Kidney capillary endothelial cell (primary cell): Measurements from ENCODE around the gene PTH1R.
A peak's percentile ranks its signal among the peaks of the same experiment; 100 is the strongest.

ENCODE experiments used
- DNase-seq: peaks from one replicate; pipeline ENCODE4 v3.0.0-alpha.2; 2018; ENCODE audit warnings: low spot score

Gene PTH1R

GRCh38 chr3:46864061-46864881 is 13.2 kb upstream of the PTH1R start:
- no peak for DNase-seq

DNA sequence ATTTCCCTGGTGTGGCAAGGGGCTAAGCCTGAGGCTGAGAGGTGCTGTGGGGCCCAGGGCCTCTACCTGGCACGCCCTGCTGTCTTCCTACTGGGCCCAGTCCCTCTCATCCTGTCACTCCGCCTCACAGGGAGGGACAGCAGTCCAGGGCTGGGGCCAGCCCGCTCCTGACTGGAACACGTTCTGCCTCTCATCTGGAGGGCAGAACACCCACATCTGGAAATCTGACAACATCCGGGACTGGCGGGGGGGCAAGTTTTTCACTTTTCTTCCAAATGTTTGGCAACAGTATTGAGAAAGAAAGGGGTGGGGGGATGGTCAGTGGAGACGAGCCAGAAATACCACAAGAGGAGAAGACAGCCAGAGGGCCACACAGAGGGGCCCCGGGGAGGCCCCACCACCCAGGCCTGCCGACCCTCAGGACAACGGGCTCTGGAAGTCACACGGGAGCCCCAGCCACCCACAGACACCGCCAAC is 12.5 kb upstream of the PTH1R start:
- no peak for DNase-seq

GRCh38 chr3:46865546-46865945 is 12.0 kb upstream of the PTH1R start:
- no peak for DNase-seq

DNA sequence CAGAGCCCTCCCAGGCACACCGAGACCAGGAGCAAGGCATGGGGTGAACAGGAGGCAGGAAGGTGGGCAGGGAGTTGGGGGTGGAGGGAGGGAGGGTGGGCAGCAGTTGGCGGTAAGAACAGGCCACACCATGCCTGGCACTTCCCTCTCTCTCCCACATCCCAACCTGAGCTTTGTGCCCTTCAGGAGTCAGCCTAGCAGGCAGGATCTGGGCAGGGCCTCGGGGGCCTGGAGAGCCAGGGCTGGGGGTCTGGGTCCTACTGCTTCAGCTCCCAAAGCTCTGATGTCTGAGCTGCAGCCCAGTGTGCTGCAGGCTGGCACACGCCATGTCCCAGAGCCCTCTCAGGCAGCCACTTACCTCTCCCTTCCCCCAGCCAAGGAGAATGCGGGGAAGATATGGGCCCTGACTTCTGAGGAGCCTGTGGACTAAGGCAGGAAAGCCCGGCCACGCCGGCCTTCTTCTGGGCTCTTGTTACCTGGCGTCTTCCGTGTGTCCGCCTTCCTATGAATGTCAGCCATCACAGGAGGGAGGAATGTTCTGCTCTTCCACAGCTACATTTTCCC is 11.4 kb upstream of the PTH1R start:
- no peak for DNase-seq

DNA sequence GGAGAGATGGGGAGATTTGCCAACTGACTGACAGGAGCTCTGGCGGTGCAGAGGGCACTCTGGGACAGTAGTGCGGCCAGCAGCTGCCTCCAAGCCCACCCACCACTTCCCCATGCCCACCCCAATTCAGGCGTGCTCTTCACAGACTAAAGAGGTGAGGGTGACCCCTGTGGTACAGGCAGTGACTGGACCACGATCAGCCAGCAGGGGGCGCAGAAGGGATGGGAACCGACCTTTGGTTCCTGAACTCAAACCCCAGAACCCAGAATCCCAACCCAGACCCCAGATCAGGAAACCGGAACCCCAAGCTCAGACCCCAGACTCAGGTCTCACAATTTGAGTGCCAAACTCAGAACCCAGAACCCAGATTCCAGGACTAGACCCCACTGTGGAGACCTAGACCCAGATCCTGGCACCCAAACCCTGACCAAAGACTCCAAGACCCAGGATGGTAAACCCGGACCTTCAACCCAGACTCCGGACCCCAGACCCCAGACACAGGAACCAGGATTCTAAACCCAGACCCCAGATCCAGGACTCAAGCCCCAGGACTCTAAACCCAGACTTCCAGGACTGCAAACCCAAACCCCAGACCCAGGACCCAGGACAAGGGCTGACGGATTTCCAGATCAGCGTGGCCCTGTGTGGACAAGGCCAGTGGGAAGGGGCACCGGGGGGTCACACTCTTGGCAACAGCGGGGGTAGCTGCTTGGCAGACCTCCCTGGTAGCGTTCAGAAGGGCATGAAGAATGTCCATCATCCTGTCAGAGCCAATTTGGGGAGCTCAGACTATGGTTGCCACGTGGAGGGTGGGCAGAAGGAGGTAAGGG is 10.6 kb upstream of the PTH1R start:
- peak; percentile 46 for DNase-seq

DNA sequence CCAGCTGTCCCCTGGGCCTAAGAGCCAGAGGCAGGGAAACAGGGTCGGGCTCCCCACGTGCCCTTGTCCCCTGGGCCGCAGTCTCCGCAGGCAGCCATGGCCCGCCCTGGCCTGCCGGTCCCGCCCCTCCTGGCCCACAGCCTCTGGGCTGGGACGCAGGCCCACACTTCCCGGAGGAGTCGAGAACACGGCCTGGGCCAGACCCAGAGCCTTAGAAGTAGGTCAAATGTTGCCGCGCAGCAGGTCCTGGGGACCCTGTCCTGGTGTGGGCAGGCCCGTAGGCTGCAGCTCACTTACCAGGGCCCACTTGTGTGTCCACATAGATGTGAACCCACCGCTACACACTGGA is 10.0 kb upstream of the PTH1R start:
- DNase-seq = no peak

GRCh38 chr3:46868287-46868686 is 9.2 kb upstream of the PTH1R start:
- DNase-seq = no peak

GRCh38 chr3:46868948-46869347 is 8.6 kb upstream of the PTH1R start:
- no peak for DNase-seq

DNA sequence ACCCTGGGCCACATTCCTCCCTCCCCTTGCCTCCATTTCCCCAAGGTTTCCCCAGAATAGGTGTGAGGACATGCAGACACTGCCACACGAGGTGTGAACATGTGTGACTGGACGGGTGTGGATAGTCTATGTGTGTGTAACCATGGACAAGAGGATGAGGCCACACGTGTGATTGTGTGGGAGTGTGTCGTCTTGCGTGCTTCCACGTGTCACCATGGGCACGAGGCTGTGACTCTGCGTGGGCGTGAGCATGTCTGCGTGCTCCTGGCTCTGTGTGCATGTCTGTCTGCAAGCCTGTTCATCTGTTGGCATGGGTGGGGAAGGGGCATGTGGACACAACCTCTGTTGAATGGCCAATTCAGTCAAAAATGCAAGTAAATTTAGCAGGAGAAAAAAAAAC is 8.1 kb upstream of the PTH1R start:
- no peak for DNase-seq

DNA sequence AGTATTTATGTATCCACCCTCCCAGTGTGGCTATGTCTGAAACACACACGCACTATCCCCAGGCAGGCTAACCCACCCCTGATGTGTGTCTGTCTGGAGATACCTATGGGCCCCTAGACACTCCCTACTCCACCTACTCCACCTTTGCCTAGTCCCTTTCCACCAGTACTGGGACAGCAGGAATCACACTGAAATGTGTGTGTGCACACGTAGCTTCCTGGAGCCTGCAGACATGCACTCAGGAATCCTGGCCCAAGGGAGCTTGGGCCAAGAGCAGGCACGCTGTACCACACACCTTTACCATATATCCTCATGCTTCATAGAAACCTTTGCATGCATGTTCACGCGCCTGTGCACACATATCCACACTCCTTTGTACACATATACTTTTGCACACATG is 6.9 kb upstream of the PTH1R start:
- DNase-seq = no peak

- DNase-seq = no peak
Observed at GRCh38 chr3:46871222-46871621, 6.3 kb upstream of the PTH1R start.

DNA sequence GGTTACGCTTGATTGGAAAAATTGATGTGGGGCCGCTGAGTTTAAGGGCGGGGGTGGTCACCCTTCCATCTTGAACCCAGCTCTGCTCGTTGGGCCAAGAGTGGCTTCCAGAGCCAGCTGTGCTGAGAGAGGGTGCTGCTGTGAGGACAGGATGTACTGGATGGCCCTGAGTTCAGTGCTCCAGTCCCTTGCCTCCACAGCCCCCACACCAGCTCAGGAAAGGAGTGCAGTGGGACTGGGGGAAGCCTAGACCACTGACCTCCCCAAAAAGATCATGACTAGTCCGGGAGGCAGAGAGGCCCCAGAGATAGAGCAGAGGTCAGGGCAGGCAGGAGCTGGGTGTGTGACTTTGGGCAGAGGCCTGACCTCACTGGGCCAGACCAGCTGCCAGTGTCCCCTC is 4.0 kb upstream of the PTH1R start:
- no peak for DNase-seq

DNA sequence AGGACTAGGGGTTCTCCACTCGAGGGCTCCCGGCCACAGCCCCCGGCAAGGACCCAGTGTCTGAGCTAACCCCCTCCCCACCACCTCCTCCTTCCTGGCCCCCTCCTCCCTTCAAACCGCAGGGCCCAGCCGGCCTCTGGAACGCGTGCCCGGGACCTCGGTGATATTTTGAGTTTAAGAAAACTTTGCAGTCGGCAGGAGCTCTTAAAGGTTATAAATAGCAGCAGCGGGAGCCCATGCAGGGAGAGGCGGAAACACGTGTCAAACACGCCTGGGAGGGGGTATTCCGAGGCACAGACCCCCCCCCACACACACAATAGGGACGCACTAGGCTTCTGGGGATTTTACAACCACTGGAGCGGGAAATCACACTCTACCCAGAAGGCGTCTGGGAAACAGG is 3.1 kb upstream of the PTH1R start:
- DNase-seq = no peak

DNA sequence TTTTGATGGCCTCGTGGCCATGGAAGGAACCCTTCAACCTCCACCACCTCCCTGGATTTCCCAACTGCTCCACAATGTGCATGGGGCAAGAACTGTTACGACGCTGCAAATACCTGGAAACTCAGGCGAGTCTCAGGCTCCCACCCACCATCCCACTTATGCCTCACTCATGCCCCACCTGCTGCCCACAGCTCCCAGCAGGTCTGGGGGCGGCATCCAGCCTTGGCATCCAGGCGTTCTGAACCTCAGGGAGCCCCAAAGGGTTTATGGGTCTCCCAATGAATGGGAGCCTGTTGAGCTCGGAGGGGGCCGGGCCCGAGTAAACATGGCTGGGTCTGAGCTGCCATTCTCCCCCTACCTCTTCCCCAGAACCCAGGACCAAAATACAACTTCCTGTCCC is 2.0 kb upstream of the PTH1R start:
- DNase-seq = no peak

DNA sequence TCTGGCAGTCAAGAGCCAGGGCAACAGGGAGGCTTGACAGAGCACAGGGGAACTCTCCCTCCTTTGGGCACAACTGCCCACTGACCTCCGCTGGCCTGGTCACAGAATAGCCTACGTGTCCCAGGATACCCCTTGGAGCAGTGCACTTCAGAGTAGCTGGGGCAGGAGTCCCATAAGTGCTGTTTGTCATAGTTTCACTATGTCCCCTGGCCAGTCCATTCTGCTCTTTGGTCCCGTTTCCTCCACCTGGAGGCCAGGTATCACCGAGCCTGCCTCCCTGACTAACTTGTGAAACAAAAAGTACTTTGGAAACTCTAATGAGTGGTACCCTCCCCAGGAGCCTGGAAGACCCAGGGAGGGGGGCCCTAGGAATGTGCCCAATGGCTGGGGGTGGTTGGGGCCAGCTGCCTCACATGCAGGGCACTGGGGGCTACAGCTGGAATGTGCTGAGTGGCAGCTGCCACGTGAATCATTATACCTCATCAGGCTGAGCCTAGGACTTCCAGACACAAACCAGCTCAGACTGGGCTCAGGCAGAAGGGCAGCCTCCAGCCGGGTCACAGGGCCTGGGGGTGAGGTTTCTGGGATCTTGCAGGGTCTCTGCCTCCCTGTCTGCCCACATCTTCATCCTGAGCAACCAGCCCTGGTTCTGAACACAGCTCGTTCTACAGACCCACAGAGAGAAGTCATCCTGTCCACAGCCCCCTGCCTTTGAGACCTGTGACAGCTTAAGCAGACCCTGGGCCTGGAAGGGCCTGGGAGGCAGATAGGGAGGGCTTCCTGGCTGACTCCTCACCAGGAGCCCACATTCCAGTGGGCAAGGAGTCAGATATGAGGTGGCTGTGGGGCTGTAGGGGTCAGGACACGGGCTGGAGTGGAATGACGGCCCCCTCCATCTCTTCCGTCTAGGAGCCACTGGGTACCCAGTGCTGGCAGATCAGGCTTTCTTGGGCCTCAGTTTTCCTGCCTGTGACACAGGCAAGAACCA is 914 bp upstream of the PTH1R start:
- DNase-seq = no peak

- DNase-seq = no peak
Observed at GRCh38 chr3:46878781-46879436, 1.4 kb downstream of the PTH1R start.

- no peak for DNase-seq
Observed at GRCh38 chr3:46880884-46881595, 3.5 kb downstream of the PTH1R start.

DNA sequence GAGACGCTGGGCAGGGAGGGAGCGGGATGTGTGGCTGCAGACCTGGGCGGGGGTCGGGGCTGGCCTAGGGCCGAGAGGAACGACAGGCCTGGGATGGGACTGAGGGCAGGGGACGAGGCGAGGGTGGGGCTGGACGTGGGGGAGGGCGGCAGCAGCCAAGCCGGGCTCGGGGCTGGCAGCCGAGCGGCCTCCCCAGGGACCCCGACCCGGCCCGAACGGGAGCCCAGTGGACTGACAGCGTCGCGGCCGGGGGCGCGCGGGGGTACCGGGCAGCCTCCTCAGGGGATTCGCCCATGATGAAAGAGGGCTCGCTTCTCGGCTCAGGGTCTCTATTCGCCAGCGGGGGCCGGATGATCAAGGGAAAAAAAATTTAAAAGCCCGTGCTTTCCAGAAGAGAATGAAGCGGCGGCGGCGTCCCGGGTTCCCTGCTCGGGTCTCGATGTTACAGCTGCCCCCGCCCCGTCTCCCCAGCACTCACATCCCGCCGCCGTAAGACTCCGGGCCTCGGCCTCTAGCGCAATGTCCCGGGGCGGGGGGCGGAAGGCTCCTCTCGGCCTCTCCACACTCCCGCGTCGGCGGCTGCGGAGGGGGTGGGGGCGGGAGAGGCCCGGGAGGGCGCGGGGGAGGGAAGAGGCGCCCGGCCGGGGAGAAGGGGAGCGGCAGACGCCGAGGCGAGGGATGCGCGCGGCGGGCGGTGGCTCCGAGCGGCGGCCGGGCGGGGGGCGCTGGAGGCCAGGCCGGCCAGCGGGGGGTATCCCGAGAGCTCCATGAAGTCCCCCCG is 4.3 kb downstream of the PTH1R start:
- DNase-seq = no peak

DNA sequence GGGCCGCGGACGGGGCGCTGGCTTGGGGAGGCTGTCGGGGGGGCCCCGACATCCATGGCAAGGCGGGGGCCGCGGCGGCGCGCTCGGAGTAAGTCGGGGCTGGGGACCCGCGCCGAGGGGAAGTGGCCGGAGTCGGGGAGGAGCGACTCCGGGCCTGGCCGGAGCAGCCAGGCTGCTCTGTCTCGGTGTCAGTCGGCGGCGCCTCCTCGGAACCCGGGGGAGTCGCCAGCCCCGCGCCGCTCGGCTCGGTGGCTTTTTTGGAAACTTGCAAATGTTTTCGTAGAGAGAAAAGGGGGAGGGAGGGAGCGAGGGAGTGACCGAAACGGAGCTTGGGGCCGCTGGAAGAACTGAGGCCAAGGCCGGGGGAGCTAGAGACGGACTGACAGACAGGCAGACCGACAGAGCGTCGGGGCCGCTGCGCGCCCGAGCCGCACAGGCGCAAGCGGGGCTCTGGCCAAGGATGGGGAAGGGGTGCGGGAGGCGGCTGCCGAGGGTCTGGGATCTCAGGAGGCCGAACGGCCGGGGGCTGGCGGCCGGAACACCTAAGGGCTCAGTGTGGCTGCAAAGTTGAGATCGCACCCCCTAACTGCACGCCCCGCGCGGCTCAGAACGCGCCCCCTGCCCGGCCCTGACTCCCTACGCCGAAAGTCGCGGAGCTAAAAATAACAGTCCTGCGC is 5.0 kb downstream of the PTH1R start:
- DNase-seq = no peak
